Measurements from ENCODE around the gene TMEM11. TPM values are rescaled to one million over a fixed set of nuclear protein-coding genes. Genes with fewer than 3 reads are reported as not detected.

The TMEM11 gene
- total RNA-seq, 1 experiment from 2014 or later = 47.6 TPM

DNA sequence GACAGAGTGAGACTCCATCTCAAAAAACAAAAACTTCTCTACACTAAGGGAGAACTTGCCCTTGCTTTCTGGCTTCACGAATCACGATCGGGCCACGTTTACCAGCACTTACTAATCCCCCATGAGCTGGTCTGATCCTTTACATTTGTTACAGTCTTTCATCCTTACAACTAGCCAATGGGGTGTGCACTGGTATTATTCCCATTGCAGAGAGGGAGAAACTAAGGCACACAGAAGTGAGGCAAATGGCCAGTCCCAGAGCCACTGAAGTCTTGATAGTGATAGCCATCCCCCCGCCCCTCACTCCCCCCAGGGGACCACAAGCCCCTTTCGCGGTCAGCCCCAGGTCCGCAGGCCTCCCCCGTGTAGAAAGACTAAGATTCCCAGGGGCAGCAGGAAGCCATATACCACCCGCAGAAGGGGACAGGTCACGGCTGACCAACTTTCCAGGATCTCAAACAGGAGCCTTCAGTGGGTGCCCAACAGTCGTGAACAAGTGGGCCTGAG is 38.4 kb upstream of the TMEM11 start:
- intact Hi-C loops (cut with micrococcal nuclease; ENCODE audit: unreplicated experiment) = loop anchor here (2.0 kb wide), 1 partner anchor 22 kb away; no protein-coding TSS in a partner anchor
- POLR2A ChIA-PET (ENCODE audit: low non-redundant PET) = no interaction called here
- BruUV-seq (replicated peaks) = no TSS peak
- no peaks in the 10 kb centered on the region for H3K4me1 ChIP-seq (ENCODE audit: insufficient read depth, low read length, poor library complexity, severe bottlenecking)
- no peaks in the 10 kb centered on the region for H3K36me3 ChIP-seq (ENCODE audit: insufficient read depth, low read length, poor library complexity, severe bottlenecking)
- H3K9me3 ChIP-seq (ENCODE audit: low read depth, low read length, poor library complexity, severe bottlenecking) = no peaks in the 10 kb centered on the region
- TF ChIP-seq, protein P1, sequence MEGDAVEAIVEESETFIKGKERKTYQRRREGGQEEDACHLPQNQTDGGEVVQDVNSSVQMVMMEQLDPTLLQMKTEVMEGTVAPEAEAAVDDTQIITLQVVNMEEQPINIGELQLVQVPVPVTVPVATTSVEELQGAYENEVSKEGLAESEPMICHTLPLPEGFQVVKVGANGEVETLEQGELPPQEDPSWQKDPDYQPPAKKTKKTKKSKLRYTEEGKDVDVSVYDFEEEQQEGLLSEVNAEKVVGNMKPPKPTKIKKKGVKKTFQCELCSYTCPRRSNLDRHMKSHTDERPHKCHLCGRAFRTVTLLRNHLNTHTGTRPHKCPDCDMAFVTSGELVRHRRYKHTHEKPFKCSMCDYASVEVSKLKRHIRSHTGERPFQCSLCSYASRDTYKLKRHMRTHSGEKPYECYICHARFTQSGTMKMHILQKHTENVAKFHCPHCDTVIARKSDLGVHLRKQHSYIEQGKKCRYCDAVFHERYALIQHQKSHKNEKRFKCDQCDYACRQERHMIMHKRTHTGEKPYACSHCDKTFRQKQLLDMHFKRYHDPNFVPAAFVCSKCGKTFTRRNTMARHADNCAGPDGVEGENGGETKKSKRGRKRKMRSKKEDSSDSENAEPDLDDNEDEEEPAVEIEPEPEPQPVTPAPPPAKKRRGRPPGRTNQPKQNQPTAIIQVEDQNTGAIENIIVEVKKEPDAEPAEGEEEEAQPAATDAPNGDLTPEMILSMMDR (conservative IDR thresholded peaks at IDR 0.05; ENCODE audit: low read depth, low read length) = no peak
- no peak for TF ChIP-seq EZH2 (IDR thresholded peaks at IDR 0.05; ENCODE audit: borderline replicate concordance, low read depth, low read length, poor library complexity, severe bottlenecking)
- H3K27ac ChIP-seq (ENCODE audit: low read depth, low read length, poor library complexity, severe bottlenecking) = no peak overlapping the region
- DNase-seq (ENCODE audit: low spot score) = no peak
- no peaks in the 10 kb centered on the region for H3K27me3 ChIP-seq (replicated peaks; ENCODE audit: insufficient read depth, low read depth, low read length, poor library complexity)
- CTCF ChIA-PET = no interaction called here
- H3K4me3 ChIP-seq (ENCODE audit: low read depth, low read length, poor library complexity, severe bottlenecking) = peak overlapping the region; percentile 48

DNA sequence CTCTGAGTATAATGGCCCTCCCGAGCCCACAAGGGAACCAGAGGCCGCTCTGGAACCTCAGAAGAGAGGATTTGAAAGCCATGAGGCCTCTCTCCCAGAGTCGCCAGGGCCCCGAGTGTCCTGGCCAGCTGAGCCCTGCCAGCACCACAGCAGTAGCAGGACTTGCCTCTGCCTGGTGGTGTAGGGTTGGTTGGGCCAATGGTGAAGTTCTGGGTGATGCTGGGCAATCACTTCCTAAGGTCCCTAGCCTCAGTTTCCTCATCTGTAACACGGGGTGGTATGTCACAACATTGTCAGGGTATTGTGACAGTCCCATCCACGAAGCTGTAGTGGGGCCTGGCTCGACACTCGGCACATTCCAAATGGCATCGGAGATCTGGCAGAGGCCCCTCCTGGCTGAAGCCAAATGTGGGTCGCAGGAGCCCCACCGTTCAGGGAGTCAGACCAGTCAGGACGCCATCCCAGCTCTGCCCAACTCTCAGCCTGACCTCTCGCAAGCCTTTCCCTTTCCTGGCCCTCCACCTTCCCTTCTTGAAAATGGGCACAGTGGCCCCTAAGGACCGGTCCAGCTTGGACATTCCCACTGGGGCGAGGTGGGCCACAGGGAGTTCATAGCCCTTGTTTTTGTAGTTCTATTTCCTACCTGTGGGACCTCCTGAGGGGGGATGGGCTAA is 37.5 kb upstream of the TMEM11 start:
- ChIA-PET POLR2A (ENCODE audit: low non-redundant PET) (no interaction called here), CTCF (interaction anchor here (0.6 kb wide), 1 partner anchor 24 kb away, joined by 7 read pairs; no protein-coding TSS in a partner anchor)
- H3K4me3 ChIP-seq (ENCODE audit: low read depth, low read length, poor library complexity, severe bottlenecking) = no peak overlapping the region
- no peak overlapping the region for H3K27ac ChIP-seq (ENCODE audit: low read depth, low read length, poor library complexity, severe bottlenecking)
- no peaks in the 10 kb centered on the region for H3K9me3 ChIP-seq (ENCODE audit: low read depth, low read length, poor library complexity, severe bottlenecking)
- no peak for TF ChIP-seq EZH2 (IDR thresholded peaks at IDR 0.05; ENCODE audit: borderline replicate concordance, low read depth, low read length, poor library complexity, severe bottlenecking)
- TF ChIP-seq, protein P1 (conservative IDR thresholded peaks at IDR 0.05; ENCODE audit: low read depth, low read length) = no peak
- BruUV-seq (replicated peaks) = no TSS peak
- no peaks in the 10 kb centered on the region for H3K27me3 ChIP-seq (replicated peaks; ENCODE audit: insufficient read depth, low read depth, low read length, poor library complexity)
- H3K4me1 ChIP-seq (ENCODE audit: insufficient read depth, low read length, poor library complexity, severe bottlenecking) = no peaks in the 10 kb centered on the region
- no peak for DNase-seq (ENCODE audit: low spot score)
- intact Hi-C loops (cut with micrococcal nuclease; ENCODE audit: unreplicated experiment) = loop anchor here (2.0 kb wide), 1 partner anchor 23 kb away; no protein-coding TSS in a partner anchor
- no peaks in the 10 kb centered on the region for H3K36me3 ChIP-seq (ENCODE audit: insufficient read depth, low read length, poor library complexity, severe bottlenecking)

DNA sequence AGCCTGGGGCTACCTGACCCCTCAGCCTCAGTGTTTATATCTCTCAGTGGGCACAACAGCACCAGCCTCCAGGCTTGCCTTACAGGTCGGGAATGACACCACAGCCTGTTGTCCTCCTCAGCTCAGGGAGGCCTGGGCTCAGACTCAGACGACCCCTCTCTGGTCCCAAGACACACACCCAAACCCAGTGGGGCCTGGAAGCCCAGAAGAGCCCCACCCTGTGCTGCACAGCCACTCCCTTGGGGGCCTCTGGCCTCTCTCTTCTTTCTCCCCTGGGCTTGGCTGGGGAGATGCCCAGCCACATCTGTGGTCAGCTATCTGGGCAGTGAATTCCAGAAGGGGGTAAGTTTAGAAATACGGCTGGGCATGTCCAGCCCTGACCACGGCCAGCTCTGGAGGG is 36.9 kb upstream of the TMEM11 start:
- H3K4me3 ChIP-seq (ENCODE audit: low read depth, low read length, poor library complexity, severe bottlenecking) = no peak overlapping the region
- H3K27ac ChIP-seq (ENCODE audit: low read depth, low read length, poor library complexity, severe bottlenecking) = no peak overlapping the region
- ChIA-PET CTCF (interaction anchor here (0.6 kb wide), 1 partner anchor 25 kb away, joined by 7 read pairs; no protein-coding TSS in a partner anchor), POLR2A (ENCODE audit: low non-redundant PET) (no interaction called here)
- H3K9me3 ChIP-seq (ENCODE audit: low read depth, low read length, poor library complexity, severe bottlenecking) = no peaks in the 10 kb centered on the region
- DNase-seq (ENCODE audit: low spot score) = no peak
- no TSS peak for BruUV-seq (replicated peaks)
- intact Hi-C loops (cut with micrococcal nuclease; ENCODE audit: unreplicated experiment) = no loop called here
- TF ChIP-seq EZH2 (IDR thresholded peaks at IDR 0.05; ENCODE audit: borderline replicate concordance, low read depth, low read length, poor library complexity, severe bottlenecking) = no peak
- TF ChIP-seq, protein P1 (conservative IDR thresholded peaks at IDR 0.05; ENCODE audit: low read depth, low read length) = no peak
- H3K27me3 ChIP-seq (replicated peaks; ENCODE audit: insufficient read depth, low read depth, low read length, poor library complexity) = no peaks in the 10 kb centered on the region
- no peaks in the 10 kb centered on the region for H3K36me3 ChIP-seq (ENCODE audit: insufficient read depth, low read length, poor library complexity, severe bottlenecking)
- H3K4me1 ChIP-seq (ENCODE audit: insufficient read depth, low read length, poor library complexity, severe bottlenecking) = no peaks in the 10 kb centered on the region
